Brain pericyte (primary cell): ENCODE data around the gene TK2.
"Not testable (repeated sequence)": the region's sequence is repeated elsewhere in the genome, so short reads cannot be mapped to it uniquely, and the experiment has no call there.

Experiments used
- DNase-seq: peaks from one replicate; pipeline ENCODE4 v3.0.0-alpha.2; 2012; ENCODE audit warnings: low read depth, low spot score

The TK2 gene

GRCh38 chr16:66507731-66508239, 42.1 kb downstream of the TK2 start:
- no peak for DNase-seq

- DNase-seq, result no peak
Measured at GRCh38 chr16:66503612-66504011, 46.3 kb downstream of the TK2 start.

GRCh38 chr16:66503030-66503429, 46.9 kb downstream of the TK2 start:
- DNase-seq, result no peak

GRCh38 chr16:66502020-66502913, 47.7 kb downstream of the TK2 start:
- no peak for DNase-seq

- DNase-seq, result not testable (repeated sequence)
Measured at GRCh38 chr16:66501563-66501962, 48.4 kb downstream of the TK2 start.

GRCh38 chr16:66497921-66498320, 52.0 kb downstream of the TK2 start:
- not testable (repeated sequence) for DNase-seq

- DNase-seq, result not testable (repeated sequence)
Measured at GRCh38 chr16:66496226-66496625, 53.7 kb downstream of the TK2 start.

- DNase-seq, result no peak
Measured at GRCh38 chr16:66495440-66495839, 54.5 kb downstream of the TK2 start.

- no peak for DNase-seq
Measured at GRCh38 chr16:66494916-66495315, 55.0 kb downstream of the TK2 start.

- DNase-seq, result no peak
Measured at GRCh38 chr16:66493490-66494401, 56.2 kb downstream of the TK2 start.

GRCh38 chr16:66491716-66492064, 58.2 kb downstream of the TK2 start:
- no peak for DNase-seq

- no peak for DNase-seq
Measured at GRCh38 chr16:66490774-66491715, 58.9 kb downstream of the TK2 start.

- no peak for DNase-seq
Measured at GRCh38 chr16:66489818-66490217, 60.1 kb downstream of the TK2 start.

GRCh38 chr16:66489385-66489784, 60.5 kb downstream of the TK2 start:
- no peak for DNase-seq

GRCh38 chr16:66488505-66488904, 61.4 kb downstream of the TK2 start:
- DNase-seq, result no peak

GRCh38 chr16:66487580-66488275, 62.2 kb downstream of the TK2 start:
- no peak for DNase-seq

GRCh38 chr16:66486773-66487579, 62.9 kb downstream of the TK2 start:
- peak; percentile 87 for DNase-seq

- no peak for DNase-seq
Measured at GRCh38 chr16:66486199-66486772, 63.6 kb downstream of the TK2 start.

- no peak for DNase-seq
Measured at GRCh38 chr16:66485376-66485775, 64.5 kb downstream of the TK2 start.
